SK-N-SH (cell line): ENCODE measurements around the gene PPP2R5E. TPM values are rescaled to one million over a fixed set of nuclear protein-coding genes. Genes with fewer than 3 reads are reported as not detected.

Source experiments
- CTCF ChIA-PET: fragments of 300-600, 350-600 bp; formaldehyde crosslinking; extraction: SDS; loops from one replicate; lab custom pipeline; 2021; lab: Yijun Ruan, JAX
- POLR2A ChIA-PET: fragments of 350-600 bp; sonication (Branson Sonifier 250); formaldehyde crosslinking; extraction: SDS; loops from one replicate; lab custom pipeline; 2020; ENCODE audit warnings: antibody characterized with exemption, inconsistent platforms; lab: Yijun Ruan, JAX
- DNase-seq: peaks from one replicate; pipeline ENCODE4 v3.0.0; 2012
- H2AFZ ChIP-seq: fragments of 200-600 bp; sonication (generic); 2 replicates; pipeline ENCODE4 v1.8.1; 2016; ENCODE audit warnings: antibody characterized with exemption, mild to moderate bottlenecking, low read depth
- H3F3A ChIP-seq: fragments of 200-600 bp; sonication (generic); replicated peaks from 2 replicates; pipeline ENCODE3; 2016; ENCODE audit warnings: antibody characterized with exemption, mild to moderate bottlenecking; ENCODE audit not compliant: insufficient read depth
- H3K27ac ChIP-seq, 2 experiments: fragments of 200-500 bp in 1 of 2; fragments of 200-600 bp in 1 of 2; sonication (Bioruptor generic) in 1 of 2; sonication (generic), shearing (Covaris generic) in 1 of 2; 2 replicates each; pipeline versions ENCODE4 v1.5.1 to v1.6.1; 2014 to 2016; ENCODE audit warnings: low read depth in 2 of 2, inconsistent platforms in 1 of 2, low read length in 1 of 2, mild to moderate bottlenecking in 1 of 2, mixed read lengths in 1 of 2
- H3K27me3 ChIP-seq: fragments of 200-600 bp; sonication (generic), shearing (Covaris generic); 2 replicates; pipeline ENCODE4 v1.6.1; 2016; ENCODE audit warnings: mixed run types; ENCODE audit not compliant: insufficient read depth
- H3K36me3 ChIP-seq, 2 experiments: fragments of 200-500 bp in 1 of 2; fragments of 200-600 bp in 1 of 2; sonication (Bioruptor generic) in 1 of 2; sonication (generic) in 1 of 2; replicated peaks in 1 of 2; 2 replicates each; pipeline versions ENCODE3 to v1.5.1; 2014 to 2016; ENCODE audit warnings: low read length in 1 of 2, mild to moderate bottlenecking in 1 of 2; ENCODE audit not compliant: insufficient read depth in 2 of 2, control insufficient read depth in 1 of 2
- H3K4me1 ChIP-seq, 2 experiments: fragments of 200-500 bp in 1 of 2; fragments of 200-600 bp in 1 of 2; sonication (Bioruptor generic) in 1 of 2; sonication (generic), shearing (Covaris generic) in 1 of 2; 2 replicates each; pipeline versions ENCODE4 v1.5.1 to v1.6.1; 2014 to 2016; ENCODE audit warnings: low read depth in 1 of 2, low read length in 1 of 2, mixed run types in 1 of 2; ENCODE audit not compliant: insufficient read depth in 2 of 2, control insufficient read depth in 1 of 2
- H3K4me2 ChIP-seq: fragments of 200-600 bp; sonication (generic), shearing (Covaris generic); 2 replicates; pipeline ENCODE4 v1.6.1; 2017; ENCODE audit warnings: mixed run types
- H3K4me3 ChIP-seq, 2 experiments: fragments of 200-500 bp in 1 of 2; fragments of 200-600 bp in 1 of 2; sonication (Bioruptor generic) in 1 of 2; sonication (generic), shearing (Covaris generic) in 1 of 2; 2 replicates each; pipeline versions ENCODE4 v1.5.1 to v1.8.1; 2014 to 2016; ENCODE audit warnings: low read depth in 2 of 2, inconsistent platforms in 1 of 2, low read length in 1 of 2, mild to moderate bottlenecking in 1 of 2, mixed read lengths in 1 of 2, moderate library complexity in 1 of 2
- H3K79me2 ChIP-seq: fragments of 200-600 bp; sonication (generic); 2 replicates; pipeline ENCODE4 v1.8.1; 2017; ENCODE audit warnings: mild to moderate bottlenecking; ENCODE audit not compliant: insufficient read depth
- H3K9ac ChIP-seq: fragments of 200-600 bp; sonication (generic); 2 replicates; pipeline ENCODE4 v1.6.1; 2017; ENCODE audit warnings: mixed run types
- H3K9me2 ChIP-seq: fragments of 200-600 bp; sonication (generic); 2 replicates; pipeline ENCODE4 v1.6.1; 2017; ENCODE audit warnings: mixed run types
- H3K9me3 ChIP-seq: fragments of 200-600 bp; sonication (generic); 2 replicates; pipeline ENCODE4 v1.6.1; 2017; ENCODE audit warnings: mixed run types, mild to moderate bottlenecking, moderate library complexity
- H4K20me1 ChIP-seq: fragments of 200-600 bp; sonication (generic); 2 replicates; pipeline ENCODE4 v1.6.1; 2017; ENCODE audit warnings: mild to moderate bottlenecking, mixed run types; ENCODE audit not compliant: insufficient read depth
- EZH2phosphoT487 ChIP-seq: fragments of 200-600 bp; sonication (generic); IDR thresholded peaks from 2 replicates; pipeline ENCODE4 v1.6.1; 2017; ENCODE audit warnings: low read depth, mixed run types, mild to moderate bottlenecking, antibody characterized with exemption, moderate library complexity, borderline replicate concordance
- FOSL2 ChIP-seq: IDR thresholded peaks from 2 replicates; pipeline ENCODE4 v1.4.0; 2012; ENCODE audit warnings: low read depth, mild to moderate bottlenecking, moderate library complexity, borderline replicate concordance
- FOXJ3 ChIP-seq: sonication (generic); formaldehyde crosslinking; IDR thresholded peaks from 2 replicates; pipeline ENCODE4 v1.5.1; 2020; ENCODE audit warnings: mild to moderate bottlenecking, missing genetic modification reagents
- FOXM1 ChIP-seq: IDR thresholded peaks from 2 replicates; pipeline ENCODE4 v1.4.0; 2012; ENCODE audit warnings: low read depth, mild to moderate bottlenecking
- GABPA ChIP-seq: IDR thresholded peaks from 2 replicates; pipeline ENCODE4 v1.4.0; 2012; ENCODE audit warnings: low read depth, mild to moderate bottlenecking
- JUND ChIP-seq: IDR thresholded peaks from 2 replicates; pipeline ENCODE4 v1.4.0; 2012
- MEF2A ChIP-seq: IDR thresholded peaks from 2 replicates; pipeline ENCODE4 v1.4.0; 2012; ENCODE audit warnings: low read depth, borderline replicate concordance
- MXI1 ChIP-seq: IDR thresholded peaks from 2 replicates; pipeline ENCODE4 v1.6.1; 2012; ENCODE audit warnings: mild to moderate bottlenecking, low read depth, low read length, improper control_type of control experiment
- POLR2AphosphoS5 ChIP-seq: IDR thresholded peaks from 2 replicates; pipeline ENCODE4 v1.6.1; 2012; ENCODE audit warnings: low read depth, low read length
- RAD21 ChIP-seq: IDR thresholded peaks from 2 replicates; pipeline ENCODE4 v1.6.1; 2012; ENCODE audit warnings: mild to moderate bottlenecking, low read length
- RFX5 ChIP-seq: IDR thresholded peaks from 2 replicates; pipeline ENCODE4 v1.6.1; 2012; ENCODE audit warnings: mild to moderate bottlenecking, improper control_type of control experiment, low read length
- RXRA ChIP-seq: IDR thresholded peaks from 2 replicates; pipeline ENCODE4 v1.4.0; 2012; ENCODE audit warnings: low read depth, mild to moderate bottlenecking, borderline replicate concordance
- TAF1 ChIP-seq: IDR thresholded peaks from 2 replicates; pipeline ENCODE4 v1.6.1; 2012; ENCODE audit warnings: low read depth, mild to moderate bottlenecking, low read length, moderate library complexity, borderline replicate concordance
- TCF12 ChIP-seq: IDR thresholded peaks from 2 replicates; pipeline ENCODE4 v1.4.0; 2012
- WGBS: methylation state at CpG from one replicate; pipeline ENCODE4 v1.1.6; 2017; ENCODE audit warnings: low lambda C conversion rate; 5-methylcytosine and 5-hydroxymethylcytosine counted together
- polyA plus RNA-seq, 3 experiments: library from polyadenylated mRNA; depleted of rRNA; stranded (reverse); fragments of >200 nt; gene quantifications; 2 replicates each; pipeline ENCODE4 v1.2.3, GENCODE V29; 2012
- TF ChIP-seq, protein P1 (sequence below): fragments of 150-350 bp; IDR thresholded peaks from 2 replicates; pipeline ENCODE4 v1.6.1; 2016; ENCODE audit warnings: mild to moderate bottlenecking, low read depth, low read length
- TF ChIP-seq, protein P2 (sequence below): IDR thresholded peaks from 2 replicates; pipeline ENCODE4; 2012
- TF ChIP-seq, protein P3 (sequence below): fragments of 200-600 bp; sonication (generic); IDR thresholded peaks from 2 replicates; pipeline ENCODE4 v1.6.1; 2017; ENCODE audit warnings: antibody characterized with exemption, mild to moderate bottlenecking, moderate library complexity
- TF ChIP-seq, protein P4 (sequence below): IDR thresholded peaks from 2 replicates; pipeline ENCODE4 v1.6.1; 2012; ENCODE audit warnings: mild to moderate bottlenecking, low read depth, low read length, moderate library complexity

The PPP2R5E gene
- polyA plus RNA-seq, 1 of the 3 experiments (the other 2 are of a cell fraction) = 4.4 TPM

DNA sequence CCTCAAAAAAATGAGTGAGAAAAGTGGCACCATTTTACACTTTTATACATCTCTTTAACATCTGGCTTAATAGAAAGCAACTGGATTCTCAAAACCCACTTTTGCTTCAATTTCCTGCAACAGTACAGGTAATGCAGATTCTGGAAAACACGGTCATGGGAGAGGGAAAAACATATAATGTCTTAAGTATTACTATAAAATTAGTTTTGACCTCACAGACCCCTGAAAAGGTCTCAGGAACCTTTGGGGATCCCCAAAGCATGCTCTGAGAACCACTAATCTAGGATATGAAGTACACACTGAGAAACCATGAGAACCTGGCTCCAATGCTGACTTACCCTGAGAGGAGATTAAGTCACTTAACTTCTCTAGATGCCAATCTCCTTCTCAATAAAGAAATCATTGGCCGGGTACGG, 64.7 kb downstream of the PPP2R5E start:
- Histone ChIP-seq H2AFZ (no peak overlapping the region), H3K9ac (no peak overlapping the region), H3K27me3 (no peaks in the 10 kb centered on the region), H3K9me2 (no peaks in the 10 kb centered on the region), H3K9me3 (no peaks in the 10 kb centered on the region), H3K4me2 (no peak overlapping the region), H3K79me2 (peaks cover 96% of the 10 kb centered on the region), H3K4me3 (no peak overlapping the region), H3F3A (peaks cover 8% of the 10 kb centered on the region), H3K36me3 (no peaks in the 10 kb centered on the region), H3K27ac (no peak overlapping the region), H4K20me1 (peaks cover 73% of the 10 kb centered on the region), H3K4me1 (peaks cover 7 to 14% of the 10 kb centered on the region in 2 experiments; a peak in 3 of 4 replicates)
- ChIA-PET CTCF (interaction anchor here (0.9 to 1.4 kb wide), 2 partner anchors 20 to 41 kb away, joined by 3 to 4 read pairs; no protein-coding TSS in a partner anchor), POLR2A (no interaction called here)
- 96% methylated on average over 3 of the region's 3 CpGs for WGBS
- no peak for DNase-seq
- no peak for TF ChIP-seq RFX5
- TF ChIP-seq RXRA = no peak
- no peak for TF ChIP-seq JUND
- no peak for TF ChIP-seq MXI1
- no peak for TF ChIP-seq FOXM1
- TF ChIP-seq, protein P1, sequence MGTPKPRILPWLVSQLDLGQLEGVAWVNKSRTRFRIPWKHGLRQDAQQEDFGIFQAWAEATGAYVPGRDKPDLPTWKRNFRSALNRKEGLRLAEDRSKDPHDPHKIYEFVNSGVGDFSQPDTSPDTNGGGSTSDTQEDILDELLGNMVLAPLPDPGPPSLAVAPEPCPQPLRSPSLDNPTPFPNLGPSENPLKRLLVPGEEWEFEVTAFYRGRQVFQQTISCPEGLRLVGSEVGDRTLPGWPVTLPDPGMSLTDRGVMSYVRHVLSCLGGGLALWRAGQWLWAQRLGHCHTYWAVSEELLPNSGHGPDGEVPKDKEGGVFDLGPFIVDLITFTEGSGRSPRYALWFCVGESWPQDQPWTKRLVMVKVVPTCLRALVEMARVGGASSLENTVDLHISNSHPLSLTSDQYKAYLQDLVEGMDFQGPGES = no peak
- TF ChIP-seq FOXJ3 (CRISPR knock-in tag) = no peak
- TF ChIP-seq, protein P2, sequence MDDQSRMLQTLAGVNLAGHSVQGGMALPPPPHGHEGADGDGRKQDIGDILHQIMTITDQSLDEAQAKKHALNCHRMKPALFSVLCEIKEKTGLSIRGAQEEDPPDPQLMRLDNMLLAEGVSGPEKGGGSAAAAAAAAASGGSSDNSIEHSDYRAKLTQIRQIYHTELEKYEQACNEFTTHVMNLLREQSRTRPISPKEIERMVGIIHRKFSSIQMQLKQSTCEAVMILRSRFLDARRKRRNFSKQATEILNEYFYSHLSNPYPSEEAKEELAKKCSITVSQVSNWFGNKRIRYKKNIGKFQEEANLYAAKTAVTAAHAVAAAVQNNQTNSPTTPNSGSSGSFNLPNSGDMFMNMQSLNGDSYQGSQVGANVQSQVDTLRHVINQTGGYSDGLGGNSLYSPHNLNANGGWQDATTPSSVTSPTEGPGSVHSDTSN = no peak
- no peak for TF ChIP-seq TCF12
- TF ChIP-seq GABPA = no peak
- TF ChIP-seq FOSL2 = no peak
- no peak for TF ChIP-seq POLR2AphosphoS5
- no peak for TF ChIP-seq TAF1

DNA sequence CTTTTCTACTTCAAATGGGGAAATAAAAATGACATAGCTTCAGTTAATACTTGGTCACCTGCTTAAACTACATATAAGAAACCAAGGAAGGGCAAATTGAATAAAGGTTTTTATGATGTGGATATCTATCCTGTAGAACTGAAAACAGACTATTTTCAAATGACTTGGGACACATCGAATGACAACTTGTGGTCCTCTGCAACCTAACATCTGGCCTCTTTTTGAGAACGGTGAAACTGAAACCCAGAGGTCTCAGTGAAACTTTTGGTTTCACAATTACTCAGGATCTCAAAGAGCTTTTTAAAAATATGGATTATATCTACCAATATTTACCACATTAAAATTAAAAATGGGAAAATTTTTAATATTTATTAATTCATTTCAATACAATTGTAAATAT, 65.2 kb downstream of the PPP2R5E start:
- peaks cover 11 to 13% of the 10 kb centered on the region in 2 experiments; a peak in 3 of 4 replicates for H3K4me1 ChIP-seq
- H3K4me2 ChIP-seq = no peak overlapping the region
- ChIA-PET CTCF (interaction anchor here (0.9 to 1.4 kb wide), 3 partner anchors 15 to 42 kb away, joined by 3 to 4 read pairs (median 3); no protein-coding TSS in a partner anchor), POLR2A (no interaction called here)
- H3K79me2 ChIP-seq = peaks cover 96% of the 10 kb centered on the region
- H3F3A ChIP-seq = peaks cover 9% of the 10 kb centered on the region
- no peaks in the 10 kb centered on the region for H3K36me3 ChIP-seq
- 94% methylated on average over 2 of the region's 2 CpGs for WGBS
- TF ChIP-seq MEF2A (no peak), GABPA (no peak), RAD21 (no peak), EZH2phosphoT487 (no peak)
- TF ChIP-seq, protein P3, sequence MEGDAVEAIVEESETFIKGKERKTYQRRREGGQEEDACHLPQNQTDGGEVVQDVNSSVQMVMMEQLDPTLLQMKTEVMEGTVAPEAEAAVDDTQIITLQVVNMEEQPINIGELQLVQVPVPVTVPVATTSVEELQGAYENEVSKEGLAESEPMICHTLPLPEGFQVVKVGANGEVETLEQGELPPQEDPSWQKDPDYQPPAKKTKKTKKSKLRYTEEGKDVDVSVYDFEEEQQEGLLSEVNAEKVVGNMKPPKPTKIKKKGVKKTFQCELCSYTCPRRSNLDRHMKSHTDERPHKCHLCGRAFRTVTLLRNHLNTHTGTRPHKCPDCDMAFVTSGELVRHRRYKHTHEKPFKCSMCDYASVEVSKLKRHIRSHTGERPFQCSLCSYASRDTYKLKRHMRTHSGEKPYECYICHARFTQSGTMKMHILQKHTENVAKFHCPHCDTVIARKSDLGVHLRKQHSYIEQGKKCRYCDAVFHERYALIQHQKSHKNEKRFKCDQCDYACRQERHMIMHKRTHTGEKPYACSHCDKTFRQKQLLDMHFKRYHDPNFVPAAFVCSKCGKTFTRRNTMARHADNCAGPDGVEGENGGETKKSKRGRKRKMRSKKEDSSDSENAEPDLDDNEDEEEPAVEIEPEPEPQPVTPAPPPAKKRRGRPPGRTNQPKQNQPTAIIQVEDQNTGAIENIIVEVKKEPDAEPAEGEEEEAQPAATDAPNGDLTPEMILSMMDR = no peak
- TF ChIP-seq, protein P4, sequence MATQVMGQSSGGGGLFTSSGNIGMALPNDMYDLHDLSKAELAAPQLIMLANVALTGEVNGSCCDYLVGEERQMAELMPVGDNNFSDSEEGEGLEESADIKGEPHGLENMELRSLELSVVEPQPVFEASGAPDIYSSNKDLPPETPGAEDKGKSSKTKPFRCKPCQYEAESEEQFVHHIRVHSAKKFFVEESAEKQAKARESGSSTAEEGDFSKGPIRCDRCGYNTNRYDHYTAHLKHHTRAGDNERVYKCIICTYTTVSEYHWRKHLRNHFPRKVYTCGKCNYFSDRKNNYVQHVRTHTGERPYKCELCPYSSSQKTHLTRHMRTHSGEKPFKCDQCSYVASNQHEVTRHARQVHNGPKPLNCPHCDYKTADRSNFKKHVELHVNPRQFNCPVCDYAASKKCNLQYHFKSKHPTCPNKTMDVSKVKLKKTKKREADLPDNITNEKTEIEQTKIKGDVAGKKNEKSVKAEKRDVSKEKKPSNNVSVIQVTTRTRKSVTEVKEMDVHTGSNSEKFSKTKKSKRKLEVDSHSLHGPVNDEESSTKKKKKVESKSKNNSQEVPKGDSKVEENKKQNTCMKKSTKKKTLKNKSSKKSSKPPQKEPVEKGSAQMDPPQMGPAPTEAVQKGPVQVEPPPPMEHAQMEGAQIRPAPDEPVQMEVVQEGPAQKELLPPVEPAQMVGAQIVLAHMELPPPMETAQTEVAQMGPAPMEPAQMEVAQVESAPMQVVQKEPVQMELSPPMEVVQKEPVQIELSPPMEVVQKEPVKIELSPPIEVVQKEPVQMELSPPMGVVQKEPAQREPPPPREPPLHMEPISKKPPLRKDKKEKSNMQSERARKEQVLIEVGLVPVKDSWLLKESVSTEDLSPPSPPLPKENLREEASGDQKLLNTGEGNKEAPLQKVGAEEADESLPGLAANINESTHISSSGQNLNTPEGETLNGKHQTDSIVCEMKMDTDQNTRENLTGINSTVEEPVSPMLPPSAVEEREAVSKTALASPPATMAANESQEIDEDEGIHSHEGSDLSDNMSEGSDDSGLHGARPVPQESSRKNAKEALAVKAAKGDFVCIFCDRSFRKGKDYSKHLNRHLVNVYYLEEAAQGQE = no peak
- no peak overlapping the region for H2AFZ ChIP-seq
- H4K20me1 ChIP-seq = peaks cover 73% of the 10 kb centered on the region
- H3K27me3 ChIP-seq = no peaks in the 10 kb centered on the region
- no peaks in the 10 kb centered on the region for H3K9me3 ChIP-seq
- no peaks in the 10 kb centered on the region for H3K9me2 ChIP-seq
- no peak overlapping the region for H3K9ac ChIP-seq
- H3K27ac ChIP-seq = no peak overlapping the region; a peak in 1 of 4 replicates
- no peak overlapping the region for H3K4me3 ChIP-seq
- DNase-seq = no peak
